GM12872 (cell line): ENCODE measurements around the gene GALNT6.

Experiments used
- CTCF ChIP-seq: IDR thresholded peaks from 3 replicates; pipeline ENCODE4 v1.5.1; 2011; ENCODE audit warnings: low read depth, mild to moderate bottlenecking, low read length, moderate library complexity; ENCODE audit not compliant: insufficient read depth

GALNT6 gene

DNA sequence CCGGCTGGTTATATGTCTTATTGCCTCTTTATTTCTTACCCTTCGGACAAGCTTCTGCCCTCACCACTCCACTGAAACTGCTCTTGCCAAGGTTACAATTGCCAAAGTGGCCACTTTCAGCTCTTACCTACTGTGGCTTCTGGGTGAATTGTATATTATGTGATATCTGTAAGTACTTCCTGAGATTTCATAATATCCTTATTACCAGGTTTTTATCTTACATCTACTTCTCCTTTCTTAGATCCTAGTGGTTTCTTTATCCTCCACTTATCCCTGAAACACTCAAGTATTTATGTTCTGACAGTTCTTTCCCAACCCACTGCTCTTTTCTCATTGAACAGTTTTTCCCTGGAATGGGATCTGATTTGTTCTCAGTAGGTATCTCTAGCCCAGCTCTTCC is 55.3 kb downstream of the GALNT6 start:
- TF ChIP-seq CTCF: no peak

- TF ChIP-seq CTCF: no peak
Measured at GRCh38 chr12:51334764-51335163, 56.4 kb downstream of the GALNT6 start.

DNA sequence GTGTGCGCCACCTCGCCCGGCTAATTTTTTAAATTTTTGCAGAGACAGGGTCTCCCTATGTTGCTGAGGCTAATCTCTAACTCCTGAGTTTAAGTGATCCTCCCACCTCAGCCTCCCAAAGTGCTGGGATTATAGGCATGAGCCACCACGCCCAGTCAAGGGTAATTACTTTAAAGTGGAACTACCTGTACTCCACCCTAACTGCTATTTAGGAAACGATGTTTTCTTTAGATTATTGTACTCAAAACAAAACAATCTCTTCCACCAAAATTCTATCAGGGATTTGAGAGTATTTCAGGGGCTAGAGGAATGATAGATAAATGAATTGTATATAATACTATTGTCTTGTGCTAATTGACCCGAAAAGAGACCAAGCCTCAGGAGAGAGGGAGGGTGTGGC is 57.7 kb downstream of the GALNT6 start:
- no peak for TF ChIP-seq CTCF

GRCh38 chr12:51330186-51330585 is 61.0 kb downstream of the GALNT6 start:
- no peak for TF ChIP-seq CTCF

DNA sequence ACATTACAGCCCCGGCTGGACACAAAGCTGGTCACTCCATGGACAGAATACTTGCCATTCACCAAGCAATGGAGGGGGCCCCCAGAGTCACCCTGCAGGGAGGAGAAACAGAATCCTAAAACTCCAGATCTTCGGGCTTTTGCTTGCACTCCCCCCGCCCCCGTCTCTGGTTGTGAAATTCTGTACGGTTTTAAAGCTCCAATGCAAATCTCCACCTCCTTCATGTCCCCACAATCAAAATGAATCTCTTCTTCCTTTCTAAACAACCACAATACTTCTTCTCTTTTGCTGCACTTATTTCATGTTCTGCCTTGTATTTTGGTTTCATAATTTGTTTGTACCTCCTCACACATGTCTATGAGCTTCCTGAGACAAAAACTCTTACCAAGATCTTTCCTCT is 61.5 kb downstream of the GALNT6 start:
- no peak for TF ChIP-seq CTCF

DNA sequence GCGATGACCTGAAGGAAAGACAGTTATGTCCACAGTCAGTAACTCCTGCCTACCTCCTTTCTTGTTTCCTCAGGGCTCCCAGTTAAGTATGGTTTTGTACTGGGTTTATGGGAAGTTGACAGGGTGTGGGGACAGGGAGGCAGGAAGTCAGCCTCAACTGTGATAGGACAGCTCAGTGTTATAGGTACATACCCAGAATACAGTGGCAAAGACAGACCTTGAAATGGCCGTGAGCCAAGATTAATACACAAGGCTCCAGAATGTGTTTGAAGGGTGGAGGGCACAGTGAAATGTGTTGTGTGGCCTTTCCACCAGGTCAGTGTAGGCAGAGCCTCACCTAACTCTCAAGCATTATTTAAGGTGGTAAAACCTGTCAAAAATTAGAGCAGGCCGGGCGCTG is 62.6 kb downstream of the GALNT6 start:
- no peak for TF ChIP-seq CTCF

- TF ChIP-seq CTCF: no peak
Measured at GRCh38 chr12:51326698-51327439, 64.3 kb downstream of the GALNT6 start.

DNA sequence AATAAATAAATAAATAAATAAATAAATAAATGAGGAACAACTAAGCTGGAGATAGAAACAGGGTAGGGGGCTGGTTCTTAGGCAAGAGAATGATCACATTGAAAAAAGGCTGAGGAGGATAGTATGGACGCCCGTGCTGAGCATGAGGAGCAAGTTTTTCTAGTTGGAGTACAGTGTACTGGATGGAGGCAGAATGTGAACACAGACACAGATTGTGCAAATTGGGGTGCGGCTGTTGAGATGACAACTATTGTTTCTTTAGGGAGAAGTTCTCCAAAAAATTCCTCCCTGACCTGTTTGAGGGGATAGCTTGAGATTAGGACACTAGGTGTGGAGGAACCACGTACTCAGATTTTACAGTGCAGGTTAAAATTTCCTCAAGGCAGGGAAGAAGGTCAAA is 66.3 kb downstream of the GALNT6 start:
- TF ChIP-seq CTCF: no peak
